Frontal cortex (tissue), 4 donors: ENCODE results near the gene EFCAB12. TPM values are rescaled to one million over a fixed set of nuclear protein-coding genes. Genes with fewer than 3 reads are reported as not detected.
"Not testable (repeated sequence)": the region's sequence is repeated elsewhere in the genome, so short reads cannot be mapped to it uniquely, and the experiment has no call there.

Experiments
- DNase-seq, 2 donors: peaks; one replicate each; pipeline ENCODE4 v3.0.0; 2012; ENCODE audit warnings: low spot score in 2 of 2
- FAIRE-seq: peaks from 2 replicates; lab custom pipeline; 2012; peaks lifted over from hg19 to GRCh38; lab: Jason Lieb, UNC
- total RNA-seq: library from RNA; depleted of rRNA; stranded (reverse); fragments of >200 nt; gene quantifications from one replicate; pipeline ENCODE4 v1.2.3, GENCODE V29; 2014
- donor health status: control.
- donor health status: control.
- donor health status: control.

Gene EFCAB12
- total RNA-seq, 1 donor from 2014 or later: 0.41 TPM

GRCh38 chr3:129424185-129424841 is 4.1 kb downstream of the EFCAB12 start:
- DNase-seq (no peak), FAIRE-seq (no peak)

- no peak for DNase-seq
- FAIRE-seq: no peak
Observed at GRCh38 chr3:129422897-129423296, 5.5 kb downstream of the EFCAB12 start.

- DNase-seq (no peak), FAIRE-seq (no peak)
Observed at GRCh38 chr3:129421988-129422745, 6.3 kb downstream of the EFCAB12 start.

GRCh38 chr3:129421236-129421883 is 7.1 kb downstream of the EFCAB12 start:
- no peak for FAIRE-seq
- DNase-seq: no peak

- DNase-seq (no peak), FAIRE-seq (no peak)
Observed at GRCh38 chr3:129419476-129419875, 9.0 kb downstream of the EFCAB12 start.

- no peak for FAIRE-seq
- DNase-seq: no peak
Observed at GRCh38 chr3:129418041-129418973, 10.1 kb downstream of the EFCAB12 start.

GRCh38 chr3:129417326-129417725 is 11.1 kb downstream of the EFCAB12 start:
- FAIRE-seq (no peak), DNase-seq (no peak)

GRCh38 chr3:129416415-129416814 is 12.0 kb downstream of the EFCAB12 start:
- FAIRE-seq: no peak
- no peak for DNase-seq

- FAIRE-seq: no peak
- no peak for DNase-seq
Observed at GRCh38 chr3:129415830-129416229, 12.6 kb downstream of the EFCAB12 start.

GRCh38 chr3:129415378-129415777 is 13.1 kb downstream of the EFCAB12 start:
- no peak for DNase-seq
- FAIRE-seq: no peak

GRCh38 chr3:129413687-129414506 is 14.5 kb downstream of the EFCAB12 start:
- DNase-seq (no peak), FAIRE-seq (no peak)

GRCh38 chr3:129413238-129413637 is 15.2 kb downstream of the EFCAB12 start:
- FAIRE-seq, DNase-seq: not testable (repeated sequence)

- no peak for DNase-seq
- no peak for FAIRE-seq
Observed at GRCh38 chr3:129412542-129413198, 15.8 kb downstream of the EFCAB12 start.

- FAIRE-seq: no peak
- DNase-seq: no peak
Observed at GRCh38 chr3:129410971-129411370, 17.5 kb downstream of the EFCAB12 start.

- no peak for DNase-seq
- no peak for FAIRE-seq
Observed at GRCh38 chr3:129409541-129409940, 18.9 kb downstream of the EFCAB12 start.

- DNase-seq (no peak), FAIRE-seq (no peak)
Observed at GRCh38 chr3:129404610-129405009, 23.8 kb downstream of the EFCAB12 start.

- no peak for FAIRE-seq
- DNase-seq: no peak
Observed at GRCh38 chr3:129404130-129404529, 24.3 kb downstream of the EFCAB12 start.

GRCh38 chr3:129403450-129403849 is 25.0 kb downstream of the EFCAB12 start:
- DNase-seq (no peak), FAIRE-seq (no peak)

GRCh38 chr3:129402616-129403015 is 25.8 kb downstream of the EFCAB12 start:
- FAIRE-seq (no peak), DNase-seq (no peak)
